D341Med (cell line): Measurements from ENCODE around the gene CRYZ.
"Not testable (repeated sequence)": the region's sequence is repeated elsewhere in the genome, so short reads cannot be mapped to it uniquely, and the experiment has no call there.

Source experiments
- DNase-seq: peaks from one replicate; pipeline ENCODE4 v3.0.0; 2012; ENCODE audit warnings: low spot score

Gene CRYZ

GRCh38 chr1:74732960-74733603, at the start of gene CRYZ, which contains the start of gene TYW3:
TSS of gene CRYZ (minus strand) at chr1:74733050. CDS start at chr1:74724821, 8,229 bp downstream.
TSS of gene TYW3 (plus strand) at chr1:74733152. CDS start at chr1:74733245, 93 bp downstream.
- peak; percentile 81 for DNase-seq

- no peak for DNase-seq
These were observed 47.7 kb upstream of the CRYZ start for GRCh38 chr1:74780594-74780993.

GRCh38 chr1:74779750-74780149, 46.9 kb upstream of the CRYZ start:
- DNase-seq = no peak

GRCh38 chr1:74777525-74777924, 44.7 kb upstream of the CRYZ start:
- DNase-seq = no peak

GRCh38 chr1:74775735-74776134, 42.9 kb upstream of the CRYZ start:
- no peak for DNase-seq

GRCh38 chr1:74773582-74773981, 40.7 kb upstream of the CRYZ start:
- no peak for DNase-seq

GRCh38 chr1:74772945-74773344, 40.1 kb upstream of the CRYZ start:
- no peak for DNase-seq

GRCh38 chr1:74771913-74772515, 39.2 kb upstream of the CRYZ start:
- DNase-seq = peak; percentile 25

- DNase-seq = peak; percentile 20
These were observed 34.6 kb upstream of the CRYZ start for GRCh38 chr1:74767490-74767889.

GRCh38 chr1:74766579-74766978, 33.7 kb upstream of the CRYZ start:
- DNase-seq = no peak

- DNase-seq = no peak
These were observed 31.0 kb upstream of the CRYZ start for GRCh38 chr1:74763807-74764206.

GRCh38 chr1:74756650-74757049, 23.8 kb upstream of the CRYZ start:
- not testable (repeated sequence) for DNase-seq

GRCh38 chr1:74755475-74755874, 22.6 kb upstream of the CRYZ start:
- DNase-seq = no peak

- no peak for DNase-seq
These were observed 20.3 kb upstream of the CRYZ start for GRCh38 chr1:74753104-74753503.

- no peak for DNase-seq
These were observed 16.1 kb upstream of the CRYZ start for GRCh38 chr1:74748960-74749359.

GRCh38 chr1:74745247-74745646, 12.4 kb upstream of the CRYZ start:
- not testable (repeated sequence) for DNase-seq

- not testable (repeated sequence) for DNase-seq
These were observed 7.6 kb upstream of the CRYZ start for GRCh38 chr1:74740307-74740980.

- DNase-seq = no peak
These were observed 4.5 kb upstream of the CRYZ start for GRCh38 chr1:74737333-74737732.

- DNase-seq = peak; percentile 55
These were observed 994 bp upstream of the CRYZ start for GRCh38 chr1:74733604-74734484.

- DNase-seq = peak; percentile 51
These were observed 541 bp downstream of the CRYZ start for GRCh38 chr1:74732071-74732946.

- DNase-seq = no peak
These were observed 1.3 kb downstream of the CRYZ start for GRCh38 chr1:74731399-74732052.
